SK-N-SH (cell line): ENCODE results near the gene PGGHG. TPM values are rescaled to one million over a fixed set of nuclear protein-coding genes. Genes with fewer than 3 reads are reported as not detected.

Experiments
- CTCF ChIA-PET: fragments of 300-600, 350-600 bp; formaldehyde crosslinking; extraction: SDS; loops from one replicate; lab custom pipeline; 2021; lab: Yijun Ruan, JAX
- POLR2A ChIA-PET: fragments of 350-600 bp; sonication (Branson Sonifier 250); formaldehyde crosslinking; extraction: SDS; loops from one replicate; lab custom pipeline; 2020; ENCODE audit warnings: antibody characterized with exemption, inconsistent platforms; lab: Yijun Ruan, JAX
- DNase-seq: peaks from one replicate; pipeline ENCODE4 v3.0.0; 2012
- H2AFZ ChIP-seq: fragments of 200-600 bp; sonication (generic); 2 replicates; pipeline ENCODE4 v1.8.1; 2016; ENCODE audit warnings: antibody characterized with exemption, mild to moderate bottlenecking, low read depth
- H3F3A ChIP-seq: fragments of 200-600 bp; sonication (generic); replicated peaks from 2 replicates; pipeline ENCODE3; 2016; ENCODE audit warnings: antibody characterized with exemption, mild to moderate bottlenecking; ENCODE audit not compliant: insufficient read depth
- H3K27ac ChIP-seq, 2 experiments: fragments of 200-500 bp in 1 of 2; fragments of 200-600 bp in 1 of 2; sonication (Bioruptor generic) in 1 of 2; sonication (generic), shearing (Covaris generic) in 1 of 2; 2 replicates each; pipeline versions ENCODE4 v1.5.1 to v1.6.1; 2014 to 2016; ENCODE audit warnings: low read depth in 2 of 2, inconsistent platforms in 1 of 2, low read length in 1 of 2, mild to moderate bottlenecking in 1 of 2, mixed read lengths in 1 of 2
- H3K27me3 ChIP-seq: fragments of 200-600 bp; sonication (generic), shearing (Covaris generic); 2 replicates; pipeline ENCODE4 v1.6.1; 2016; ENCODE audit warnings: mixed run types; ENCODE audit not compliant: insufficient read depth
- H3K36me3 ChIP-seq, 2 experiments: fragments of 200-500 bp in 1 of 2; fragments of 200-600 bp in 1 of 2; sonication (Bioruptor generic) in 1 of 2; sonication (generic) in 1 of 2; replicated peaks in 1 of 2; 2 replicates each; pipeline versions ENCODE3 to v1.5.1; 2014 to 2016; ENCODE audit warnings: low read length in 1 of 2, mild to moderate bottlenecking in 1 of 2; ENCODE audit not compliant: insufficient read depth in 2 of 2, control insufficient read depth in 1 of 2
- H3K4me1 ChIP-seq, 2 experiments: fragments of 200-500 bp in 1 of 2; fragments of 200-600 bp in 1 of 2; sonication (Bioruptor generic) in 1 of 2; sonication (generic), shearing (Covaris generic) in 1 of 2; 2 replicates each; pipeline versions ENCODE4 v1.5.1 to v1.6.1; 2014 to 2016; ENCODE audit warnings: low read depth in 1 of 2, low read length in 1 of 2, mixed run types in 1 of 2; ENCODE audit not compliant: insufficient read depth in 2 of 2, control insufficient read depth in 1 of 2
- H3K4me2 ChIP-seq: fragments of 200-600 bp; sonication (generic), shearing (Covaris generic); 2 replicates; pipeline ENCODE4 v1.6.1; 2017; ENCODE audit warnings: mixed run types
- H3K4me3 ChIP-seq, 2 experiments: fragments of 200-500 bp in 1 of 2; fragments of 200-600 bp in 1 of 2; sonication (Bioruptor generic) in 1 of 2; sonication (generic), shearing (Covaris generic) in 1 of 2; 2 replicates each; pipeline versions ENCODE4 v1.5.1 to v1.8.1; 2014 to 2016; ENCODE audit warnings: low read depth in 2 of 2, inconsistent platforms in 1 of 2, low read length in 1 of 2, mild to moderate bottlenecking in 1 of 2, mixed read lengths in 1 of 2, moderate library complexity in 1 of 2
- H3K79me2 ChIP-seq: fragments of 200-600 bp; sonication (generic); 2 replicates; pipeline ENCODE4 v1.8.1; 2017; ENCODE audit warnings: mild to moderate bottlenecking; ENCODE audit not compliant: insufficient read depth
- H3K9ac ChIP-seq: fragments of 200-600 bp; sonication (generic); 2 replicates; pipeline ENCODE4 v1.6.1; 2017; ENCODE audit warnings: mixed run types
- H3K9me2 ChIP-seq: fragments of 200-600 bp; sonication (generic); 2 replicates; pipeline ENCODE4 v1.6.1; 2017; ENCODE audit warnings: mixed run types
- H3K9me3 ChIP-seq: fragments of 200-600 bp; sonication (generic); 2 replicates; pipeline ENCODE4 v1.6.1; 2017; ENCODE audit warnings: mixed run types, mild to moderate bottlenecking, moderate library complexity
- H4K20me1 ChIP-seq: fragments of 200-600 bp; sonication (generic); 2 replicates; pipeline ENCODE4 v1.6.1; 2017; ENCODE audit warnings: mild to moderate bottlenecking, mixed run types; ENCODE audit not compliant: insufficient read depth
- EP300 ChIP-seq, 2 experiments: IDR thresholded peaks; 2 replicates each; pipeline versions ENCODE4 v1.4.0 to v1.6.1; 2012; ENCODE audit warnings: borderline replicate concordance in 1 of 2, low read depth in 1 of 2, low read length in 1 of 2
- EZH2phosphoT487 ChIP-seq: fragments of 200-600 bp; sonication (generic); IDR thresholded peaks from 2 replicates; pipeline ENCODE4 v1.6.1; 2017; ENCODE audit warnings: low read depth, mixed run types, mild to moderate bottlenecking, antibody characterized with exemption, moderate library complexity, borderline replicate concordance
- FOXJ3 ChIP-seq: sonication (generic); formaldehyde crosslinking; IDR thresholded peaks from 2 replicates; pipeline ENCODE4 v1.5.1; 2020; ENCODE audit warnings: mild to moderate bottlenecking, missing genetic modification reagents
- FOXM1 ChIP-seq: IDR thresholded peaks from 2 replicates; pipeline ENCODE4 v1.4.0; 2012; ENCODE audit warnings: low read depth, mild to moderate bottlenecking
- GATA2 ChIP-seq: sonication (generic); formaldehyde crosslinking; IDR thresholded peaks from 2 replicates; pipeline ENCODE4 v1.5.0; 2020; ENCODE audit warnings: mild to moderate bottlenecking, missing genetic modification reagents
- MEF2A ChIP-seq: IDR thresholded peaks from 2 replicates; pipeline ENCODE4 v1.4.0; 2012; ENCODE audit warnings: low read depth, borderline replicate concordance
- NFIC ChIP-seq: IDR thresholded peaks from 2 replicates; pipeline ENCODE4 v1.4.0; 2012; ENCODE audit warnings: borderline replicate concordance
- NRF1 ChIP-seq: IDR thresholded peaks from 2 replicates; pipeline ENCODE4 v1.6.1; 2012; ENCODE audit warnings: low read depth, mild to moderate bottlenecking, low read length
- RCOR1 ChIP-seq: fragments of 150-350 bp; IDR thresholded peaks from 2 replicates; pipeline ENCODE4 v1.6.1; 2017; ENCODE audit warnings: antibody characterized with exemption, low read length
- RFX5 ChIP-seq: IDR thresholded peaks from 2 replicates; pipeline ENCODE4 v1.6.1; 2012; ENCODE audit warnings: mild to moderate bottlenecking, improper control_type of control experiment, low read length
- RXRA ChIP-seq: IDR thresholded peaks from 2 replicates; pipeline ENCODE4 v1.4.0; 2012; ENCODE audit warnings: low read depth, mild to moderate bottlenecking, borderline replicate concordance
- SIN3A ChIP-seq: IDR thresholded peaks from 2 replicates; pipeline ENCODE4 v1.6.1; 2012; ENCODE audit warnings: low read depth, mild to moderate bottlenecking, low read length, moderate library complexity, borderline replicate concordance
- TAF1 ChIP-seq: IDR thresholded peaks from 2 replicates; pipeline ENCODE4 v1.6.1; 2012; ENCODE audit warnings: low read depth, mild to moderate bottlenecking, low read length, moderate library complexity, borderline replicate concordance
- YY1 ChIP-seq: IDR thresholded peaks from 2 replicates; pipeline ENCODE4 v1.4.0; 2012; ENCODE audit warnings: low read depth, mild to moderate bottlenecking
- WGBS: methylation state at CpG from one replicate; pipeline ENCODE4 v1.1.6; 2017; ENCODE audit warnings: low lambda C conversion rate; 5-methylcytosine and 5-hydroxymethylcytosine counted together
- polyA plus RNA-seq, 3 experiments: library from polyadenylated mRNA; depleted of rRNA; stranded (reverse); fragments of >200 nt; gene quantifications; 2 replicates each; pipeline ENCODE4 v1.2.3, GENCODE V29; 2012
- TF ChIP-seq, protein P1 (sequence below): IDR thresholded peaks from 2 replicates; pipeline ENCODE4 v1.4.0; 2012; ENCODE audit warnings: low read depth, borderline replicate concordance
- TF ChIP-seq, protein P2 (sequence below): IDR thresholded peaks from 2 replicates; pipeline ENCODE4 v1.4.0; 2012; ENCODE audit warnings: low read depth
- TF ChIP-seq, protein P3 (sequence below): IDR thresholded peaks from 2 replicates; pipeline ENCODE4 v1.6.1; 2012; ENCODE audit warnings: mild to moderate bottlenecking, low read depth, low read length, moderate library complexity
- TF ChIP-seq, protein P4 (sequence below): fragments of 150-350 bp; IDR thresholded peaks from 2 replicates; pipeline ENCODE4 v1.6.1; 2016; ENCODE audit warnings: mild to moderate bottlenecking, low read depth, low read length

PGGHG gene
- polyA plus RNA-seq, 1 of the 3 experiments (the other 2 are of a cell fraction): 19.9 TPM

DNA sequence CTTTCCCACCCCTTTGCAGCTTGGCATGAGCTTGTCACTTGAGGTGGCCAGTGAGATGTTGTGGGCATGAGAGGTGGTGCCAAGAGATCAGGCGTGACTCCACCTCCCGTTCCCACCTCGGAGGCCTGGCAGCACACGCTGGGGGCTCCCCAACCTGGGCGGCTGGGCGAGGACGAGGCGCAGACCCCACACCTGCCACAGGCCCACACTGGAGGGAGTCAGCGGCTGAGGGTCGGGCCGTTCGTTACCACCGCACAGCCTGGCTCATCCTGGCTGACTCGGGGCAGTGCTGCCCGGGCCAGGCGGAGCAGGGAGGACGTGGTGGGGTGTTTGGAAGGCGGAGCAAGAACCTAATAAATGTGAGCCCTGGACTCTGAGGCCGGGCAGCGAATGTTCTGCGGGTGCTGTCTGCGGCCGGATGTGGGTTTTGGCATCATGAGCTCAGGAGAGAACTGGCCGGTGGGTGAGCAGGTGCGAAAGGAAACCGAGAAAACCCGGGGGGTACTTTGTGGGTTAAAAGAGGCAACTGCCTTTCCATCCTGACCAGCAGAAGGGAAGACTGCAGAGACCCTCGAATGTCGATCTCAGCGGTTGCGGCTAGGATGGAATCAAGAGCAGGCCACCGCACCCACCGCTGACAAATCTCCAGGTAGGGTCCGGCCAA, 41.9 kb downstream of the PGGHG start:
- no peak overlapping the region for H3K27ac ChIP-seq
- no peak for TF ChIP-seq RCOR1
- no peak for TF ChIP-seq EZH2phosphoT487
- no peak for TF ChIP-seq EP300 (IDR thresholded peaks at IDR 0.05; ENCODE audit: borderline replicate concordance in 1 of 2, low read depth in 1 of 2, low read length in 1 of 2)
- no peak for TF ChIP-seq FOXJ3 (CRISPR knock-in tag)
- TF ChIP-seq MEF2A: no peak
- TF ChIP-seq, protein P1, sequence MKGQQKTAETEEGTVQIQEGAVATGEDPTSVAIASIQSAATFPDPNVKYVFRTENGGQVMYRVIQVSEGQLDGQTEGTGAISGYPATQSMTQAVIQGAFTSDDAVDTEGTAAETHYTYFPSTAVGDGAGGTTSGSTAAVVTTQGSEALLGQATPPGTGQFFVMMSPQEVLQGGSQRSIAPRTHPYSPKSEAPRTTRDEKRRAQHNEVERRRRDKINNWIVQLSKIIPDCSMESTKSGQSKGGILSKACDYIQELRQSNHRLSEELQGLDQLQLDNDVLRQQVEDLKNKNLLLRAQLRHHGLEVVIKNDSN: no peak
- TF ChIP-seq, protein P2, sequence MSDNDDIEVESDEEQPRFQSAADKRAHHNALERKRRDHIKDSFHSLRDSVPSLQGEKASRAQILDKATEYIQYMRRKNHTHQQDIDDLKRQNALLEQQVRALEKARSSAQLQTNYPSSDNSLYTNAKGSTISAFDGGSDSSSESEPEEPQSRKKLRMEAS: no peak
- TF ChIP-seq, protein P3, sequence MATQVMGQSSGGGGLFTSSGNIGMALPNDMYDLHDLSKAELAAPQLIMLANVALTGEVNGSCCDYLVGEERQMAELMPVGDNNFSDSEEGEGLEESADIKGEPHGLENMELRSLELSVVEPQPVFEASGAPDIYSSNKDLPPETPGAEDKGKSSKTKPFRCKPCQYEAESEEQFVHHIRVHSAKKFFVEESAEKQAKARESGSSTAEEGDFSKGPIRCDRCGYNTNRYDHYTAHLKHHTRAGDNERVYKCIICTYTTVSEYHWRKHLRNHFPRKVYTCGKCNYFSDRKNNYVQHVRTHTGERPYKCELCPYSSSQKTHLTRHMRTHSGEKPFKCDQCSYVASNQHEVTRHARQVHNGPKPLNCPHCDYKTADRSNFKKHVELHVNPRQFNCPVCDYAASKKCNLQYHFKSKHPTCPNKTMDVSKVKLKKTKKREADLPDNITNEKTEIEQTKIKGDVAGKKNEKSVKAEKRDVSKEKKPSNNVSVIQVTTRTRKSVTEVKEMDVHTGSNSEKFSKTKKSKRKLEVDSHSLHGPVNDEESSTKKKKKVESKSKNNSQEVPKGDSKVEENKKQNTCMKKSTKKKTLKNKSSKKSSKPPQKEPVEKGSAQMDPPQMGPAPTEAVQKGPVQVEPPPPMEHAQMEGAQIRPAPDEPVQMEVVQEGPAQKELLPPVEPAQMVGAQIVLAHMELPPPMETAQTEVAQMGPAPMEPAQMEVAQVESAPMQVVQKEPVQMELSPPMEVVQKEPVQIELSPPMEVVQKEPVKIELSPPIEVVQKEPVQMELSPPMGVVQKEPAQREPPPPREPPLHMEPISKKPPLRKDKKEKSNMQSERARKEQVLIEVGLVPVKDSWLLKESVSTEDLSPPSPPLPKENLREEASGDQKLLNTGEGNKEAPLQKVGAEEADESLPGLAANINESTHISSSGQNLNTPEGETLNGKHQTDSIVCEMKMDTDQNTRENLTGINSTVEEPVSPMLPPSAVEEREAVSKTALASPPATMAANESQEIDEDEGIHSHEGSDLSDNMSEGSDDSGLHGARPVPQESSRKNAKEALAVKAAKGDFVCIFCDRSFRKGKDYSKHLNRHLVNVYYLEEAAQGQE: no peak
- no peak for TF ChIP-seq GATA2 (CRISPR knock-in tag)
- TF ChIP-seq TAF1: no peak
- TF ChIP-seq SIN3A: no peak
- no peak for TF ChIP-seq YY1
- TF ChIP-seq RFX5: no peak
- TF ChIP-seq NRF1: no peak
- no peak for TF ChIP-seq RXRA
- TF ChIP-seq NFIC: no peak
- TF ChIP-seq FOXM1: no peak
- TF ChIP-seq, protein P4, sequence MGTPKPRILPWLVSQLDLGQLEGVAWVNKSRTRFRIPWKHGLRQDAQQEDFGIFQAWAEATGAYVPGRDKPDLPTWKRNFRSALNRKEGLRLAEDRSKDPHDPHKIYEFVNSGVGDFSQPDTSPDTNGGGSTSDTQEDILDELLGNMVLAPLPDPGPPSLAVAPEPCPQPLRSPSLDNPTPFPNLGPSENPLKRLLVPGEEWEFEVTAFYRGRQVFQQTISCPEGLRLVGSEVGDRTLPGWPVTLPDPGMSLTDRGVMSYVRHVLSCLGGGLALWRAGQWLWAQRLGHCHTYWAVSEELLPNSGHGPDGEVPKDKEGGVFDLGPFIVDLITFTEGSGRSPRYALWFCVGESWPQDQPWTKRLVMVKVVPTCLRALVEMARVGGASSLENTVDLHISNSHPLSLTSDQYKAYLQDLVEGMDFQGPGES: no peak
- ChIA-PET POLR2A (no interaction called here), CTCF (interaction anchor here (0.8 to 1.2 kb wide), 3 partner anchors 13 to 117 kb away, joined by 3 to 4 read pairs (median 4); no protein-coding TSS in a partner anchor)
- H3K9me3 ChIP-seq: no peaks in the 10 kb centered on the region
- DNase-seq: no peak
- H3K36me3 ChIP-seq: no peaks in the 10 kb centered on the region
- H3K4me3 ChIP-seq: no peak overlapping the region
- no peaks in the 10 kb centered on the region; a peak in 1 of 4 replicates for H3K4me1 ChIP-seq
- no peak overlapping the region for H3K4me2 ChIP-seq
- H3F3A ChIP-seq: no peaks in the 10 kb centered on the region
- no peaks in the 10 kb centered on the region for H3K79me2 ChIP-seq
- no peaks in the 10 kb centered on the region for H3K27me3 ChIP-seq
- 82% methylated on average over 34 of the region's 34 CpGs for WGBS
- no peaks in the 10 kb centered on the region for H3K9me2 ChIP-seq
- no peak overlapping the region for H3K9ac ChIP-seq
- H4K20me1 ChIP-seq: no peaks in the 10 kb centered on the region
- no peak overlapping the region for H2AFZ ChIP-seq
